CD14-positive monocyte (primary cell): ENCODE results near the gene SNAP25. TPM values are rescaled to one million over a fixed set of nuclear protein-coding genes. Genes with fewer than 3 reads are reported as not detected.

ENCODE experiments used
- DNase-seq, 3 donors: peaks; one replicate each; pipeline ENCODE4 v3.0.0-alpha.2; 2011 to 2022
- H2AFZ ChIP-seq: 2 replicates; pipeline ENCODE4 v1.6.0; 2012; ENCODE audit warnings: mild to moderate bottlenecking, low read depth, low read length, inconsistent platforms; ENCODE audit not compliant: insufficient read depth, poor library complexity, severe bottlenecking
- H3K27ac ChIP-seq, 2 donors: 1 replicate in 1 of 2; 2 replicates in 1 of 2; pipeline ENCODE4 v1.5.1; 2012 to 2013; ENCODE audit warnings: low read length in 2 of 2, control low read depth in 1 of 2, inconsistent platforms in 1 of 2, low read depth in 1 of 2, mild to moderate bottlenecking in 1 of 2
- H3K27me3 ChIP-seq, 2 donors: one replicate each; pipeline versions ENCODE4 v1.6.0 to v1.6.1; 2011 to 2013; ENCODE audit warnings: low read length in 2 of 2; ENCODE audit not compliant: control insufficient read depth in 2 of 2, insufficient read depth in 2 of 2
- H3K36me3 ChIP-seq, 2 donors: replicated peaks in 1 of 2; 1 replicate in 1 of 2; 2 replicates in 1 of 2; pipeline versions ENCODE4 v1.5.1 to v1.6.1; 2012 to 2013; ENCODE audit warnings: low read length in 2 of 2, control low read depth in 1 of 2, inconsistent platforms in 1 of 2, mild to moderate bottlenecking in 1 of 2; ENCODE audit not compliant: insufficient read depth in 2 of 2, control insufficient read depth in 1 of 2
- H3K4me1 ChIP-seq, 2 donors: 1 replicate in 1 of 2; 2 replicates in 1 of 2; pipeline versions ENCODE4 v1.5.1 to v1.6.1; 2012 to 2013; ENCODE audit warnings: low read length in 2 of 2, control low read depth in 1 of 2, inconsistent platforms in 1 of 2, mild to moderate bottlenecking in 1 of 2, moderate library complexity in 1 of 2; ENCODE audit not compliant: insufficient read depth in 2 of 2, control insufficient read depth in 1 of 2
- H3K4me2 ChIP-seq: replicated peaks from 2 replicates; pipeline ENCODE3; 2012; ENCODE audit warnings: low read length, moderate library complexity, mild to moderate bottlenecking; ENCODE audit not compliant: poor library complexity, severe bottlenecking; ENCODE audit errors: extremely low read depth
- H3K4me3 ChIP-seq, 3 experiments: fragments of 200-600 bp in 1 of 3; sonication (generic) in 1 of 3; replicated peaks in 1 of 3; 1 replicate in 2 of 3; 2 replicates in 1 of 3; pipeline ENCODE4 v1.5.1; 2011 to 2013; ENCODE audit warnings: low read length in 3 of 3, mild to moderate bottlenecking in 3 of 3, control low read depth in 2 of 3, low read depth in 2 of 3, inconsistent platforms in 1 of 3, moderate library complexity in 1 of 3
- H3K79me2 ChIP-seq: 2 replicates; pipeline ENCODE4 v1.6.0; 2012; ENCODE audit warnings: mild to moderate bottlenecking, control low read depth, inconsistent platforms, low read length, moderate library complexity; ENCODE audit not compliant: insufficient read depth
- H3K9ac ChIP-seq: 2 replicates; pipeline ENCODE4 v1.6.0; 2017; ENCODE audit warnings: low read length, mild to moderate bottlenecking; ENCODE audit not compliant: insufficient read depth, poor library complexity, severe bottlenecking
- H3K9me3 ChIP-seq, 2 donors: replicated peaks in 1 of 2; 1 replicate in 1 of 2; 2 replicates in 1 of 2; pipeline versions ENCODE4 v1.5.1 to v1.6.1; 2012 to 2013; ENCODE audit warnings: low read length in 2 of 2, control low read depth in 1 of 2; ENCODE audit not compliant: control insufficient read depth in 1 of 2, insufficient read depth in 1 of 2
- H4K20me1 ChIP-seq: 2 replicates; pipeline ENCODE4 v1.6.0; 2012; ENCODE audit warnings: mild to moderate bottlenecking, low read length, control low read depth, moderate library complexity; ENCODE audit not compliant: insufficient read depth
- H3K27ac Mint-ChIP-seq, 7 donors: one replicate each; pipeline ENCODE4 v1.8.0; 2020; ENCODE audit warnings: mild to moderate bottlenecking in 7 of 7, mixed read lengths in 7 of 7, moderate library complexity in 6 of 7, inconsistent platforms in 2 of 7
- H3K27me3 Mint-ChIP-seq, 3 donors: one replicate each; pipeline ENCODE4 v1.8.0; 2021 to 2022; ENCODE audit warnings: low read depth in 3 of 3, mild to moderate bottlenecking in 3 of 3, mixed read lengths in 3 of 3, moderate library complexity in 3 of 3, inconsistent platforms in 1 of 3
- H3K36me3 Mint-ChIP-seq, 2 donors: one replicate each; pipeline ENCODE4 v1.8.0; 2020; ENCODE audit warnings: mixed read lengths in 2 of 2, inconsistent platforms in 1 of 2, mild to moderate bottlenecking in 1 of 2
- H3K4me1 Mint-ChIP-seq: one replicate; pipeline ENCODE4 v1.8.0; 2020; ENCODE audit warnings: mild to moderate bottlenecking, mixed read lengths
- H3K4me3 Mint-ChIP-seq, 2 donors: one replicate each; pipeline ENCODE4 v1.8.0; 2020; ENCODE audit warnings: mild to moderate bottlenecking in 2 of 2, mixed read lengths in 2 of 2, moderate library complexity in 1 of 2
- H3K9me3 Mint-ChIP-seq, 7 donors: one replicate each; pipeline ENCODE4 v1.8.0; 2020 to 2022; ENCODE audit warnings: mixed read lengths in 7 of 7, mild to moderate bottlenecking in 6 of 7, moderate library complexity in 6 of 7, inconsistent platforms in 2 of 7
- WGBS: methylation state at CpG from one replicate; pipeline ENCODE4 v1.1.5; 2013; ENCODE audit warnings: missing lambda C conversion rate; ENCODE audit not compliant: insufficient coverage; 5-methylcytosine and 5-hydroxymethylcytosine counted together
- intact Hi-C, 2 donors: fragments of 100-400 bp; cut with micrococcal nuclease; formaldehyde crosslinking; loops; one replicate each; pipeline versions ENCODE4 v1.15.0 to v1.15.1; 2023
- polyA plus RNA-seq, 3 donors: library from polyadenylated mRNA; depleted of rRNA in 1 of 3; unstranded in 2 of 3; stranded (reverse) in 1 of 3; fragments of 300-500 nt in 2 of 3; fragments of >200 nt in 1 of 3; fragmentation: Illumina TruSeq in 2 of 3; gene quantifications; 1 replicate in 2 of 3; 2 replicates in 1 of 3; pipeline ENCODE4 v1.2.3, GENCODE V29; 2012 to 2021
- TF ChIP-seq, protein P1 (sequence below): fragments of 200-600 bp; IDR thresholded peaks from one replicate; pipeline ENCODE4 v1.8.0; 2022; ENCODE audit warnings: antibody characterized with exemption, mild to moderate bottlenecking

Gene SNAP25
- polyA plus RNA-seq, 3 donors, result not detected

DNA sequence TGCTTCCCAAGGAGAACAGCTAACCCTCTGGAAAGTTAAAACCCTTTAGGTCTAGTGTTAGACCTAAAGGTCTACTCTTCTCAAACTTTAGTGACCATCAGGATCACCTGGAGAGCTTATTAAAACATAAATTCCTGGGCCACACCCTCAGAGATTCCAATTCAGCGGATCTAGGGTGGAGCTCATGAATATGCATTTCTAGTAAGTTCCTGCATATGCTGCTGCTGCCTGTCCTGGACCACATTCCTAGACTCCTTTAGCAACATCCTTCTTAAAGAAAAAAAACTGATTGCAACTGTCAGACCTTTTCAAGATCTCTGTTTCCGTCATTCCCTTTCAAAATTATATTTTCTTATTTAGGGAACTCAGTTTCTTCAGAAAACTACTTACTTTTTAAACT lies 31.2 kb downstream of the SNAP25 start:
- TF ChIP-seq, protein P1, sequence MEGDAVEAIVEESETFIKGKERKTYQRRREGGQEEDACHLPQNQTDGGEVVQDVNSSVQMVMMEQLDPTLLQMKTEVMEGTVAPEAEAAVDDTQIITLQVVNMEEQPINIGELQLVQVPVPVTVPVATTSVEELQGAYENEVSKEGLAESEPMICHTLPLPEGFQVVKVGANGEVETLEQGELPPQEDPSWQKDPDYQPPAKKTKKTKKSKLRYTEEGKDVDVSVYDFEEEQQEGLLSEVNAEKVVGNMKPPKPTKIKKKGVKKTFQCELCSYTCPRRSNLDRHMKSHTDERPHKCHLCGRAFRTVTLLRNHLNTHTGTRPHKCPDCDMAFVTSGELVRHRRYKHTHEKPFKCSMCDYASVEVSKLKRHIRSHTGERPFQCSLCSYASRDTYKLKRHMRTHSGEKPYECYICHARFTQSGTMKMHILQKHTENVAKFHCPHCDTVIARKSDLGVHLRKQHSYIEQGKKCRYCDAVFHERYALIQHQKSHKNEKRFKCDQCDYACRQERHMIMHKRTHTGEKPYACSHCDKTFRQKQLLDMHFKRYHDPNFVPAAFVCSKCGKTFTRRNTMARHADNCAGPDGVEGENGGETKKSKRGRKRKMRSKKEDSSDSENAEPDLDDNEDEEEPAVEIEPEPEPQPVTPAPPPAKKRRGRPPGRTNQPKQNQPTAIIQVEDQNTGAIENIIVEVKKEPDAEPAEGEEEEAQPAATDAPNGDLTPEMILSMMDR, result no peak
- no peak overlapping the region for H3K4me3 Mint-ChIP-seq
- Histone ChIP-seq H3K9ac (no peak overlapping the region), H3K79me2 (no peaks in the 10 kb centered on the region), H3K27me3 (no peaks in the 10 kb centered on the region), H2AFZ (no peak overlapping the region), H4K20me1 (no peaks in the 10 kb centered on the region), H3K4me1 (no peaks in the 10 kb centered on the region), H3K4me3 (no peak overlapping the region), H3K27ac (no peak overlapping the region), H3K4me2 (no peak overlapping the region), H3K36me3 (no peaks in the 10 kb centered on the region), H3K9me3 (no peaks in the 10 kb centered on the region)
- H3K27ac Mint-ChIP-seq, result no peak overlapping the region
- H3K4me1 Mint-ChIP-seq, result no peaks in the 10 kb centered on the region
- no peak for DNase-seq
- peaks cover 0 to 2% (median 0%) of the 10 kb centered on the region in 3 donors for H3K27me3 Mint-ChIP-seq
- H3K9me3 Mint-ChIP-seq, result peaks cover 0 to 1% (median 0%) of the 10 kb centered on the region in 7 donors
- H3K36me3 Mint-ChIP-seq, result no peaks in the 10 kb centered on the region
- WGBS, result 71% methylated on average over 1 of the region's 2 CpGs
- intact Hi-C loops, result no loop called here

- Histone ChIP-seq H4K20me1 (no peaks in the 10 kb centered on the region), H3K9ac (no peak overlapping the region), H2AFZ (no peak overlapping the region), H3K9me3 (no peaks in the 10 kb centered on the region), H3K4me2 (no peak overlapping the region), H3K4me3 (no peak overlapping the region), H3K27ac (no peak overlapping the region), H3K4me1 (no peaks in the 10 kb centered on the region), H3K79me2 (no peaks in the 10 kb centered on the region), H3K27me3 (no peaks in the 10 kb centered on the region), H3K36me3 (no peaks in the 10 kb centered on the region)
- H3K9me3 Mint-ChIP-seq, result peaks cover 0 to 2% (median 0%) of the 10 kb centered on the region in 7 donors
- no peak overlapping the region for H3K27ac Mint-ChIP-seq
- no peak for DNase-seq
- H3K36me3 Mint-ChIP-seq, result no peaks in the 10 kb centered on the region
- no peak overlapping the region for H3K4me3 Mint-ChIP-seq
- WGBS, result 80% methylated on average over 1 of the region's 5 CpGs
- intact Hi-C loops, result no loop called here
- H3K27me3 Mint-ChIP-seq, result peaks cover 0 to 2% (median 0%) of the 10 kb centered on the region in 3 donors
- TF ChIP-seq, protein P1, result no peak
- H3K4me1 Mint-ChIP-seq, result no peaks in the 10 kb centered on the region
Observed at GRCh38 chr20:10250902-10251301, 32.3 kb downstream of the SNAP25 start.
